Anterior cingulate cortex (tissue), 58 donors: ENCODE data around the gene CIBAR2.

Experiments used
- DNase-seq, 58 donors: peaks; one replicate each; lab custom pipeline; 2025; lab: John Stamatoyannopoulos, UW

CIBAR2 gene

GRCh38 chr16:85048921-85049562 is 63.2 kb downstream of the CIBAR2 start:
- peak in 20 of 58 donors; percentile 10 to 78 (median 36) for DNase-seq
